ENCODE data around the gene TNFRSF21. TPM values are rescaled to one million over a fixed set of nuclear protein-coding genes. Genes with fewer than 3 reads are reported as not detected.

The TNFRSF21 gene, protein sequence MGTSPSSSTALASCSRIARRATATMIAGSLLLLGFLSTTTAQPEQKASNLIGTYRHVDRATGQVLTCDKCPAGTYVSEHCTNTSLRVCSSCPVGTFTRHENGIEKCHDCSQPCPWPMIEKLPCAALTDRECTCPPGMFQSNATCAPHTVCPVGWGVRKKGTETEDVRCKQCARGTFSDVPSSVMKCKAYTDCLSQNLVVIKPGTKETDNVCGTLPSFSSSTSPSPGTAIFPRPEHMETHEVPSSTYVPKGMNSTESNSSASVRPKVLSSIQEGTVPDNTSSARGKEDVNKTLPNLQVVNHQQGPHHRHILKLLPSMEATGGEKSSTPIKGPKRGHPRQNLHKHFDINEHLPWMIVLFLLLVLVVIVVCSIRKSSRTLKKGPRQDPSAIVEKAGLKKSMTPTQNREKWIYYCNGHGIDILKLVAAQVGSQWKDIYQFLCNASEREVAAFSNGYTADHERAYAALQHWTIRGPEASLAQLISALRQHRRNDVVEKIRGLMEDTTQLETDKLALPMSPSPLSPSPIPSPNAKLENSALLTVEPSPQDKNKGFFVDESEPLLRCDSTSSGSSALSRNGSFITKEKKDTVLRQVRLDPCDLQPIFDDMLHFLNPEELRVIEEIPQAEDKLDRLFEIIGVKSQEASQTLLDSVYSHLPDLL
- total RNA-seq = 10 to 100 TPM; 24.6 to 26.0 TPM

DNA sequence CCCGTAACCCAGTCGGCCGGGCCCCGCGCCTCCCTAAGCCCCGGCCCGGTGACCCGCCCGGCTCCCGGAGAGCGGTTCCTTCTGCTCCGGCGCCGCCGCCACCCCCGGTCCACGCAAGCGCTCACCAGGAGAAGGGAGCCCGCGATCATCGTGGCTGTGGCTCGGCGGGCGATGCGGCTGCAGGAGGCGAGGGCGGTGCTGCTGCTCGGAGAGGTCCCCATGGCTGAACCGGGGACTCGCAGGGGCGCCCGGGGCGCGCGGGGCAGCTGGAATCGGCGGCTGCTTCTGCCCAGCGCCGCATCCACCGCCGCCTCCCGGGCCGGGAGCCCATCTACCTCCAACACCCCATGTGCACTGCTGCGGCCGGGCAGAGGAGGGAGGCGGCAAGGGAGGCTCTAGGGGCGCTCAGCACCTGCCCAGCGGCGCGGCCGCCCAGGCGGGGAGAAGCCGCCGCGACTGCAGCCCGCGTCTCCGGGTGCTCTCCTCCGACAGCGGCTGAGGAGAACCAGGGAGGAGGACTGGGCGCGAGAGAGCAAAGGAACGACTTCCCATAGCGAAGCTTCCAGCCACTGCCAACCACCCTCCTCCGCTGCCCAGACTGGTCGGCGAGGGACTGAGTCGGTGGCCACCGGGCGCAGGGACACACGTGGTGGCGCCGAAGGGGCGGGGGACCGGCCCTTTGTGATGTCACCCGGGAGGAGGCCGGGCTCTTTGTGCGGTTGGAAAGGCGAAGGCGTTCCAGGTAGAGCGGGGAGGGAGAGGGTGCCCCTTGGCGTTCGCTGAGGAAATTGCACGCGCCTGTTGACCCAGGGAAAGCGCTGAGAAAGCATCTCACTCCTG is at the start of gene TNFRSF21:
Gene TNFRSF21 (minus strand): TSS at position 615 of the 840 bp plus-strand sequence. CDS start 394 bp downstream, at position 221.
- intact Hi-C loops (cut with DNase I) = loop anchor here (5.0 kb wide), 1 partner anchor 207 kb away; no protein-coding TSS in a partner anchor
- DNase-seq (peak; percentile 94 to 96 (median 95)), ATAC-seq (peak; percentile 99)
- Histone ChIP-seq H3K4me1 (peaks cover 16% of the 10 kb centered on the region), H3K9me3 (no peaks in the 10 kb centered on the region), H3K36me3 (replicated peaks in 1 of 2; ENCODE audit: insufficient read depth in 1 of 2, low read depth in 2 of 2) (no peaks in the 10 kb centered on the region), H3K27ac (peak within 1 kb of the TSS; percentile 71 to 90 (median 83)), H3K4me3 (peak within 1 kb of the TSS; percentile 66), H3K27me3 (no peaks in the 10 kb centered on the region)
- TF ChIP-seq, protein P1, sequence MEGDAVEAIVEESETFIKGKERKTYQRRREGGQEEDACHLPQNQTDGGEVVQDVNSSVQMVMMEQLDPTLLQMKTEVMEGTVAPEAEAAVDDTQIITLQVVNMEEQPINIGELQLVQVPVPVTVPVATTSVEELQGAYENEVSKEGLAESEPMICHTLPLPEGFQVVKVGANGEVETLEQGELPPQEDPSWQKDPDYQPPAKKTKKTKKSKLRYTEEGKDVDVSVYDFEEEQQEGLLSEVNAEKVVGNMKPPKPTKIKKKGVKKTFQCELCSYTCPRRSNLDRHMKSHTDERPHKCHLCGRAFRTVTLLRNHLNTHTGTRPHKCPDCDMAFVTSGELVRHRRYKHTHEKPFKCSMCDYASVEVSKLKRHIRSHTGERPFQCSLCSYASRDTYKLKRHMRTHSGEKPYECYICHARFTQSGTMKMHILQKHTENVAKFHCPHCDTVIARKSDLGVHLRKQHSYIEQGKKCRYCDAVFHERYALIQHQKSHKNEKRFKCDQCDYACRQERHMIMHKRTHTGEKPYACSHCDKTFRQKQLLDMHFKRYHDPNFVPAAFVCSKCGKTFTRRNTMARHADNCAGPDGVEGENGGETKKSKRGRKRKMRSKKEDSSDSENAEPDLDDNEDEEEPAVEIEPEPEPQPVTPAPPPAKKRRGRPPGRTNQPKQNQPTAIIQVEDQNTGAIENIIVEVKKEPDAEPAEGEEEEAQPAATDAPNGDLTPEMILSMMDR (IDR thresholded peaks at IDR 0.05) = peak; percentile 91 to 99 (median 99)
- peak; percentile 93 to 96 (median 95) for TF ChIP-seq POLR2A (IDR thresholded peaks at IDR 0.05)
- 0 to 1% methylated on average over 19 to 83 of the region's 86 CpGs for WGBS, 2 donors

DNA sequence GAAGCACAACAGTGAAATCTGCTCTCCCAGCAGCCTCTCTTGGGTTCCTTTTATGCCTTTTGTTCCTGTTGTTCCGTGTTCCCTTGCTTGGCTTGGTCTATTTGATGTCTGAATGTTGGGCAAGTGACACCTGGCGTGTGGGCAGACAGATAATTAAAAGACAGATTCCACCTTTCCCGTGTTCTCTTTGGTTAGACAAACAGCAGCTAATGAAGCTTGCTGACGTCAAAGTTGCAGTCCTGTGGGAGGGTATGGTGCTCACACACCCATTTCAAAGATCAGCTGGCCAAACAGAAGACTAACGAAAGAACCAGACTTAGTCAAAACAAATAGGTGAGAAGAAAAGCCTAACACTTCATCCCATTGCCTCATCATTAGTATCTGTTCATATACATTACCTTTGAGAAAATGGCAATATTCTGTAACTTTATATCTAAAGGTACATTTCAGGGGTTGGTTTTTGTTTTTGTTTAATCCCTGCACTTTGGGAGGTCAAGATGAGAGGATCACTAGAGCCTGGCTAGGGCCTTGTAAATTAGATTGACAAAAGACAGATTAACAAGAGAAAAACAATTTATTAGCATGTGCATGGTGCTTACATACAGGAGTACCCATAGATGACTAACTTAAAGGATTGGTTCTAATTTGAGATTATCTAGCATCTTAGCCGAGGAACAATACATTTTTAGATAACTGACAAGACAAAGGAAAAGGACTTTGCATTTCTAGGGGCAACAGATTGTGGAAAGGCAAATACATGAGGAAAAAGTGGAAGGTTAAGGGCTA is 48.9 kb upstream of the TNFRSF21 start:
- DNase-seq (peak in 1 of 4 donors; percentile 5), ATAC-seq (no peak)
- Histone ChIP-seq H3K4me3 (no peak overlapping the region), H3K27ac (no peak overlapping the region), H3K27me3 (no peaks in the 10 kb centered on the region), H3K4me1 (no peaks in the 10 kb centered on the region), H3K36me3 (replicated peaks in 1 of 2; ENCODE audit: insufficient read depth in 1 of 2, low read depth in 2 of 2) (no peaks in the 10 kb centered on the region), H3K9me3 (no peaks in the 10 kb centered on the region)
- intact Hi-C loops (cut with DNase I) = no loop called here
- no peak for TF ChIP-seq POLR2A (IDR thresholded peaks at IDR 0.05)
- TF ChIP-seq, protein P1 (IDR thresholded peaks at IDR 0.05) = no peak
- WGBS, 2 donors = 69 to 77% methylated on average over 6 of the region's 6 CpGs

DNA sequence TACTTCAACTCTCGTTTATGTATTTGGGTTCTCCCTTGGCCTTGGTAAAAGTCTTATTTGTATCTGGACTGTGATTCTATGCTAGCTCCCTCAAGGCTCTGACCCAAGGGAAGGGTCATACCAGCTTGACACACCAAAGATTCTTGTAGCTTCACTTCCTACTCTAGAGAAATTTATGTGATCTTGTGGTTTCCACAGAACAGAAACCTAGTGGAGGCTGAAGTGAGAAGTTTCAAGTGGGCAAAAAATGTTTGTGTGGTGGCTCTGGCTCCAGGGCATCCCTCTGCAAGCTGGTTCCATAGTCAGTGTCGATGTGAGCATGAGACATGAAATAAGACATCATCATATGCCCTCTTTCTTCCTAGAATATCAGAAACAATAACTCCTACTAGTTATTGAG is 48.1 kb upstream of the TNFRSF21 start:
- Histone ChIP-seq H3K4me3 (no peak overlapping the region), H3K36me3 (replicated peaks in 1 of 2; ENCODE audit: insufficient read depth in 1 of 2, low read depth in 2 of 2) (no peaks in the 10 kb centered on the region), H3K9me3 (no peaks in the 10 kb centered on the region), H3K4me1 (no peaks in the 10 kb centered on the region), H3K27ac (peak overlapping the region in 1 of 4 donors; percentile 26), H3K27me3 (no peaks in the 10 kb centered on the region)
- intact Hi-C loops (cut with DNase I) = no loop called here
- no peak for TF ChIP-seq POLR2A (IDR thresholded peaks at IDR 0.05)
- TF ChIP-seq, protein P1 (IDR thresholded peaks at IDR 0.05) = no peak
- WGBS, 2 donors = 62 to 69% methylated on average over 2 of the region's 2 CpGs
- no peak for ATAC-seq
- DNase-seq = no peak

DNA sequence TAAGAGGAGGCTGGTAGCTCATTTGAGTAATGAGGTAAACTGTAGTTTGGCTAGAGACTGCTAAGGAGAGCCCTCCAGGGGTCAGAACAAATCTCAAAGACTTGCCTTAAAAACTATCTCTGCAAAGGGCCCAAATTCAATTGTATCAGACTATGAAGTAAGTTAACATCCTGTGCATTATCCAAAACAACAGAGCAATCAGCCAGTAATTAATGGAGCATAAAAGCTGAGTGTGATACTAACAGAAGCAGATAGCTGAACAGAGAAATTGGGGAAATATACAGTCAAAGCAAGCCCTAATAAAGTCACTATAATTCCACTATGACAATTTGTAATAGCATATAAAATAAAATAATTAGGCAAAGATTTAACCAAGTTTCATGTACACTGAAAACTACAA is 45.8 kb upstream of the TNFRSF21 start:
- Histone ChIP-seq H3K27me3 (no peaks in the 10 kb centered on the region), H3K4me1 (no peaks in the 10 kb centered on the region), H3K36me3 (replicated peaks in 1 of 2; ENCODE audit: insufficient read depth in 1 of 2, low read depth in 2 of 2) (no peaks in the 10 kb centered on the region), H3K4me3 (no peak overlapping the region), H3K27ac (no peak overlapping the region), H3K9me3 (no peaks in the 10 kb centered on the region)
- intact Hi-C loops (cut with DNase I) = no loop called here
- ATAC-seq = no peak
- no peak for TF ChIP-seq POLR2A (IDR thresholded peaks at IDR 0.05)
- TF ChIP-seq, protein P1 (IDR thresholded peaks at IDR 0.05) = no peak
- no peak for DNase-seq

Measured in body of pancreas (tissue), 4 donors.